ENCODE results near the gene CC2D1A.

CC2D1A gene

GRCh38 chr19:13937479-13938300 lies 31.7 kb downstream of the CC2D1A start:
- no peak for DNase-seq (ENCODE audit: low read depth in 2 of 2)

- DNase-seq (ENCODE audit: low read depth in 2 of 2) = no peak
Observed at GRCh38 chr19:13938301-13939064, 32.5 kb downstream of the CC2D1A start, which contains the start of gene PODNL1. Gene PODNL1, minus strand, starts transcription at chr19:13938417. Its CDS starts 236 bp downstream, at chr19:13938181.

- no peak for DNase-seq (ENCODE audit: low read depth in 2 of 2)
Observed at GRCh38 chr19:13942023-13942684, 36.2 kb downstream of the CC2D1A start.

GRCh38 chr19:13946414-13946813 lies 40.4 kb downstream of the CC2D1A start:
- no peak for DNase-seq (ENCODE audit: low read depth in 2 of 2)

GRCh38 chr19:13951043-13951442 lies 45.0 kb downstream of the CC2D1A start:
- DNase-seq (ENCODE audit: low read depth in 2 of 2) = no peak

- DNase-seq (ENCODE audit: low read depth in 2 of 2) = no peak
Observed at GRCh38 chr19:13951799-13952153, 45.8 kb downstream of the CC2D1A start.

- peak; percentile 96 to 98 for DNase-seq (ENCODE audit: low read depth in 2 of 2)
Observed at GRCh38 chr19:13952154-13952930, 46.3 kb downstream of the CC2D1A start, which contains the start of gene DCAF15. Gene DCAF15, plus strand, starts transcription at chr19:13952509. Its CDS starts 4 bp downstream, at chr19:13952513.

- no peak for DNase-seq (ENCODE audit: low read depth in 2 of 2)
Observed at GRCh38 chr19:13952931-13953531, 47.0 kb downstream of the CC2D1A start.

- no peak for DNase-seq (ENCODE audit: low read depth in 2 of 2)
Observed at GRCh38 chr19:13954185-13954584, 48.2 kb downstream of the CC2D1A start.

GRCh38 chr19:13955662-13956364 lies 49.8 kb downstream of the CC2D1A start:
- no peak for DNase-seq (ENCODE audit: low read depth in 2 of 2)

GRCh38 chr19:13956365-13956744 lies 50.4 kb downstream of the CC2D1A start:
- DNase-seq (ENCODE audit: low read depth in 2 of 2) = no peak

- no peak for DNase-seq (ENCODE audit: low read depth in 2 of 2)
Observed at GRCh38 chr19:13957051-13957450, 51.0 kb downstream of the CC2D1A start.

GRCh38 chr19:13958043-13958442 lies 52.0 kb downstream of the CC2D1A start:
- DNase-seq (ENCODE audit: low read depth in 2 of 2) = no peak

- no peak for DNase-seq (ENCODE audit: low read depth in 2 of 2)
Observed at GRCh38 chr19:13959141-13959961, 53.4 kb downstream of the CC2D1A start.

GRCh38 chr19:13959962-13960862 lies 54.2 kb downstream of the CC2D1A start:
- DNase-seq (ENCODE audit: low read depth in 2 of 2) = no peak

GRCh38 chr19:13960863-13961784 lies 55.1 kb downstream of the CC2D1A start:
- DNase-seq (ENCODE audit: low read depth in 2 of 2) = no peak

Measured in stimulated activated CD8-positive, alpha-beta memory T cell treated with anti-CD3 and anti-CD28 coated beads, Interleukin-2, amount 100 ng/mL, for 1 hour (primary cell).